Neural progenitor cell (in vitro differentiated cells): ENCODE data around the gene RFK. TPM values are rescaled to one million over a fixed set of nuclear protein-coding genes. Genes with fewer than 3 reads are reported as not detected.
"Not testable (repeated sequence)": the region's sequence is repeated elsewhere in the genome, so short reads cannot be mapped to it uniquely, and the experiment has no call there.

Source experiments
- DNase-seq: peaks from one replicate; pipeline ENCODE4 v3.0.0-alpha.2; 2016; ENCODE audit warnings: low spot score
- H2AFZ ChIP-seq: fragments of 200-600 bp; sonication (generic); replicated peaks from 2 replicates; pipeline ENCODE4 v1.6.1; 2016; ENCODE audit warnings: antibody characterized with exemption
- H3F3A ChIP-seq: fragments of 200-600 bp; sonication (generic); 2 replicates; pipeline ENCODE4 v1.6.1; 2016; ENCODE audit warnings: antibody characterized with exemption, low read depth
- H3K27ac ChIP-seq: fragments of 200-600 bp; sonication (generic); 2 replicates; pipeline ENCODE4 v1.5.1; 2016; ENCODE audit warnings: mild to moderate bottlenecking
- H3K27me3 ChIP-seq: fragments of 200-600 bp; sonication (generic); 2 replicates; pipeline ENCODE4 v1.6.1; 2016; ENCODE audit warnings: mild to moderate bottlenecking, moderate library complexity
- H3K36me3 ChIP-seq: fragments of 200-600 bp; sonication (generic); 2 replicates; pipeline ENCODE4 v1.5.1; 2016
- H3K4me1 ChIP-seq: fragments of 200-600 bp; sonication (generic); 2 replicates; pipeline ENCODE4 v1.6.1; 2016; ENCODE audit warnings: mixed run types
- H3K4me2 ChIP-seq: fragments of 200-600 bp; sonication (generic); 2 replicates; pipeline ENCODE4 v1.6.1; 2016
- H3K4me3 ChIP-seq: fragments of 200-600 bp; sonication (generic); 2 replicates; pipeline ENCODE4 v1.5.1; 2016
- H3K79me2 ChIP-seq: fragments of 200-600 bp; sonication (generic); 2 replicates; pipeline ENCODE4 v1.6.1; 2016; ENCODE audit warnings: low read depth
- H3K9ac ChIP-seq: fragments of 200-600 bp; sonication (generic); 2 replicates; pipeline ENCODE4 v1.6.1; 2016
- H3K9me3 ChIP-seq: fragments of 200-600 bp; sonication (generic); 2 replicates; pipeline ENCODE4 v1.5.1; 2016; ENCODE audit warnings: low read depth
- H4K20me1 ChIP-seq: fragments of 200-600 bp; sonication (generic); 2 replicates; pipeline ENCODE4 v1.6.1; 2016; ENCODE audit warnings: low read depth
- H3K27ac Mint-ChIP-seq: 3 replicates; pipeline ENCODE4 v1.8.0; 2021; ENCODE audit warnings: mixed read lengths
- H3K27me3 Mint-ChIP-seq: 2 replicates; pipeline ENCODE4 v1.8.0; 2022; ENCODE audit warnings: low read depth, mild to moderate bottlenecking, inconsistent platforms, moderate library complexity, mixed read lengths; ENCODE audit not compliant: insufficient read depth
- H3K36me3 Mint-ChIP-seq: 3 replicates; pipeline ENCODE4 v1.8.0; 2021; ENCODE audit warnings: mixed read lengths
- H3K4me1 Mint-ChIP-seq: 3 replicates; pipeline ENCODE4 v1.8.0; 2021; ENCODE audit warnings: mixed read lengths
- H3K4me3 Mint-ChIP-seq: 3 replicates; pipeline ENCODE4 v1.8.0; 2021; ENCODE audit warnings: mild to moderate bottlenecking, moderate library complexity, mixed read lengths
- H3K9me3 Mint-ChIP-seq: 3 replicates; pipeline ENCODE4 v1.8.0; 2020; ENCODE audit warnings: mixed read lengths
- CTCF ChIP-seq: fragments of 200-600 bp; sonication (generic); IDR thresholded peaks from 2 replicates; pipeline ENCODE4 v1.5.1; 2017; ENCODE audit warnings: antibody characterized with exemption, mild to moderate bottlenecking
- EZH2 ChIP-seq: fragments of 200-600 bp; sonication (generic); IDR thresholded peaks from 2 replicates; pipeline ENCODE4 v1.6.1; 2017; ENCODE audit warnings: antibody characterized with exemption, mild to moderate bottlenecking, moderate library complexity
- EZH2phosphoT487 ChIP-seq: fragments of 200-600 bp; sonication (generic); IDR thresholded peaks from 2 replicates; pipeline ENCODE4 v1.6.1; 2017; ENCODE audit warnings: antibody characterized with exemption
- total RNA-seq: library from RNA; depleted of rRNA; stranded (reverse); fragments of >200 nt; gene quantifications from 2 replicates; pipeline ENCODE4 v1.2.3, GENCODE V29; 2015; ENCODE audit warnings: low replicate concordance

RFK gene
- total RNA-seq, 1 donor from 2014 or later = 24.7 TPM

GRCh38 chr9:76369583-76369982 is 24.6 kb downstream of the RFK start:
- H3K79me2 ChIP-seq = no peaks in the 10 kb centered on the region
- H3K9me3 ChIP-seq = no peaks in the 10 kb centered on the region
- TF ChIP-seq CTCF (no peak), EZH2 (no peak), EZH2phosphoT487 (no peak)
- peaks cover 3% of the 10 kb centered on the region for H3K27me3 Mint-ChIP-seq
- no peaks in the 10 kb centered on the region for H3K9me3 Mint-ChIP-seq
- peak; percentile 33 for DNase-seq
- H3K36me3 ChIP-seq = no peaks in the 10 kb centered on the region
- no peaks in the 10 kb centered on the region for H3K27me3 ChIP-seq
- H3K4me3 ChIP-seq = no peak overlapping the region
- no peaks in the 10 kb centered on the region for H4K20me1 ChIP-seq
- peaks cover 7% of the 10 kb centered on the region for H3F3A ChIP-seq
- no peak overlapping the region for H3K9ac ChIP-seq
- H3K4me3 Mint-ChIP-seq = no peak overlapping the region
- peak overlapping the region; percentile 54 for H3K4me2 ChIP-seq
- peak overlapping the region; percentile 87 for H3K27ac Mint-ChIP-seq
- peaks cover 52% of the 10 kb centered on the region for H3K4me1 Mint-ChIP-seq
- H2AFZ ChIP-seq = no peak overlapping the region
- H3K36me3 Mint-ChIP-seq = no peaks in the 10 kb centered on the region
- H3K4me1 ChIP-seq = peaks cover 25% of the 10 kb centered on the region
- H3K27ac ChIP-seq = no peak overlapping the region

GRCh38 chr9:76366275-76366674 is 28.0 kb downstream of the RFK start:
- Mint-ChIP-seq H3K4me1 (peaks cover 41% of the 10 kb centered on the region), H3K27ac (no peak overlapping the region), H3K36me3 (no peaks in the 10 kb centered on the region), H3K27me3 (peaks cover 5% of the 10 kb centered on the region), H3K9me3 (no peaks in the 10 kb centered on the region), H3K4me3 (no peak overlapping the region)
- H3K4me2 ChIP-seq = no peak overlapping the region
- peaks cover 11% of the 10 kb centered on the region for H3K4me1 ChIP-seq
- no peak overlapping the region for H3K4me3 ChIP-seq
- no peak overlapping the region for H3K9ac ChIP-seq
- H3K9me3 ChIP-seq = no peaks in the 10 kb centered on the region
- no peaks in the 10 kb centered on the region for H3K79me2 ChIP-seq
- no peaks in the 10 kb centered on the region for H3K27me3 ChIP-seq
- H3F3A ChIP-seq = peaks cover 7% of the 10 kb centered on the region
- no peak overlapping the region for H2AFZ ChIP-seq
- H3K27ac ChIP-seq = no peak overlapping the region
- H4K20me1 ChIP-seq = no peaks in the 10 kb centered on the region
- no peak for DNase-seq
- TF ChIP-seq EZH2 (no peak), EZH2phosphoT487 (no peak), CTCF (no peak)
- H3K36me3 ChIP-seq = no peaks in the 10 kb centered on the region

GRCh38 chr9:76365028-76365427 is 29.2 kb downstream of the RFK start:
- Histone ChIP-seq H3K9ac (no peak overlapping the region), H3K27ac (no peak overlapping the region), H3K9me3 (no peaks in the 10 kb centered on the region), H3K4me1 (peaks cover 8% of the 10 kb centered on the region), H3F3A (peaks cover 7% of the 10 kb centered on the region), H3K79me2 (no peaks in the 10 kb centered on the region), H3K27me3 (no peaks in the 10 kb centered on the region), H3K4me3 (no peak overlapping the region), H3K4me2 (no peak overlapping the region), H2AFZ (no peak overlapping the region), H3K36me3 (no peaks in the 10 kb centered on the region), H4K20me1 (no peaks in the 10 kb centered on the region)
- peaks cover 31% of the 10 kb centered on the region for H3K4me1 Mint-ChIP-seq
- peaks cover 5% of the 10 kb centered on the region for H3K27me3 Mint-ChIP-seq
- no peaks in the 10 kb centered on the region for H3K9me3 Mint-ChIP-seq
- no peak for TF ChIP-seq EZH2phosphoT487
- no peak for TF ChIP-seq CTCF
- TF ChIP-seq EZH2 = no peak
- no peak overlapping the region for H3K4me3 Mint-ChIP-seq
- no peaks in the 10 kb centered on the region for H3K36me3 Mint-ChIP-seq
- no peak overlapping the region for H3K27ac Mint-ChIP-seq
- peak; percentile 32 for DNase-seq

GRCh38 chr9:76363032-76363395 is 31.2 kb downstream of the RFK start:
- H3K27ac ChIP-seq = no peak overlapping the region
- Mint-ChIP-seq H3K27me3 (peaks cover 5% of the 10 kb centered on the region), H3K36me3 (no peaks in the 10 kb centered on the region), H3K9me3 (no peaks in the 10 kb centered on the region), H3K4me3 (no peak overlapping the region), H3K27ac (no peak overlapping the region), H3K4me1 (peaks cover 20% of the 10 kb centered on the region)
- H3F3A ChIP-seq = no peaks in the 10 kb centered on the region
- H3K9ac ChIP-seq = no peak overlapping the region
- no peak overlapping the region for H3K4me3 ChIP-seq
- H3K4me1 ChIP-seq = peaks cover 4% of the 10 kb centered on the region
- H3K4me2 ChIP-seq = no peak overlapping the region
- no peaks in the 10 kb centered on the region for H3K79me2 ChIP-seq
- H2AFZ ChIP-seq = no peak overlapping the region
- no peaks in the 10 kb centered on the region for H3K9me3 ChIP-seq
- H3K27me3 ChIP-seq = no peaks in the 10 kb centered on the region
- TF ChIP-seq EZH2phosphoT487 = no peak
- no peak for TF ChIP-seq CTCF
- no peak for TF ChIP-seq EZH2
- DNase-seq = no peak
- no peaks in the 10 kb centered on the region for H3K36me3 ChIP-seq
- no peaks in the 10 kb centered on the region for H4K20me1 ChIP-seq

- not testable (repeated sequence) for H3K27me3 ChIP-seq, H2AFZ ChIP-seq, H3K36me3 ChIP-seq, H3K9me3 ChIP-seq, H3K9ac ChIP-seq, H3K27ac Mint-ChIP-seq, H3K4me2 ChIP-seq, H3F3A ChIP-seq, H3K36me3 Mint-ChIP-seq, H3K4me1 ChIP-seq, H3K27me3 Mint-ChIP-seq, H3K27ac ChIP-seq, H4K20me1 ChIP-seq, DNase-seq, H3K4me3 Mint-ChIP-seq, H3K79me2 ChIP-seq, H3K4me3 ChIP-seq, H3K9me3 Mint-ChIP-seq
- peaks cover 20% of the 10 kb centered on the region for H3K4me1 Mint-ChIP-seq
Measured at GRCh38 chr9:76362332-76363031, 31.7 kb downstream of the RFK start.
